ENCODE results near the gene SNN.

The SNN gene

DNA sequence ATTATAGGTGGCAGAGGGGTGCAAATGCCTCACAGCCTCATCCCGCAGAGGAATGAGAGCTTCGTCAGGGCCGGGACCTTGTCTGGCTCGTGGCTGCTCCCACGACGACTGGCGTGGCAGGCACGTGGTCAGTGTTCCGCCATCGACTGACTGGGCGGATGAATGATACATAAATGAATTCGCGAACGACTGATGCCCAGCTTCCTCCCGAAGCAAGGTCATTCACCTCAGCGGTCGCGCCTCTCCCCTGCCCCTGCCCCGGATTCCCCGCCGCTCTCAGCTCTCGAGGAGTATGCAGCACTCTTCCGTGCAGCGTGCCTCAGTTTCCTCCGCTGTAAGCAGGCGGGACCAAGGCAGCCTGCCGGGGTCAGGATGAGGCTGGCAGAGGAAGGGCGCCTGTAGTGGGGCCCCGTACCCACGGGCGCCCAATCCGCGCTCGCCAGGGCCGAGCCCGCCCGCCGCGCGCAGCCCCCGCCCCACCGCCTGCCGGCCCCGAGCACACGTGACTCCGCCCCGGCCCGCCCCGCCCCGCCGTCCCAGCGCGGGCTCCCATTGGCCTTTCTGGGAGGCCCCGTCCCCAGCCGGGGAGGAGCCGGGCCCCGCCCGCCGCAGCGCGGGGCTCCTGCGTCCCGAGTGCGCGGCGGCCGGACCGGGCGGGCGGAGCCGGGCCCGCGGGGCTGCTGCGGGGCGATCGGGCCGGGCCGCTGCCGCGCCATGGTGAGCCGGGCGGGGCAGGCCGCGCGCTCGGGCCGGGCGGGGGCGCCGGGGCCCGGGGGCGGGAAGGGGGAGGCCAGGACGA lies at the start of gene SNN:
SNN (plus strand) TSS at position 632 of the 799 bp plus-strand sequence. CDS start 7,605 bp downstream, outside the sequence.
- no peaks in the 10 kb centered on the region for H3K27me3 ChIP-seq (ENCODE audit: control insufficient read depth in 5 of 5, insufficient read depth in 4 of 5, low read length in 5 of 5)
- H3K4me1 ChIP-seq (ENCODE audit: control insufficient read depth in 5 of 5, insufficient read depth in 5 of 5, low read length in 5 of 5) = peaks cover 11 to 67% (median 59%) of the 10 kb centered on the region in 5 donors
- H3K9me3 ChIP-seq (ENCODE audit: control insufficient read depth in 5 of 5, low read length in 5 of 5) = no peaks in the 10 kb centered on the region

DNA sequence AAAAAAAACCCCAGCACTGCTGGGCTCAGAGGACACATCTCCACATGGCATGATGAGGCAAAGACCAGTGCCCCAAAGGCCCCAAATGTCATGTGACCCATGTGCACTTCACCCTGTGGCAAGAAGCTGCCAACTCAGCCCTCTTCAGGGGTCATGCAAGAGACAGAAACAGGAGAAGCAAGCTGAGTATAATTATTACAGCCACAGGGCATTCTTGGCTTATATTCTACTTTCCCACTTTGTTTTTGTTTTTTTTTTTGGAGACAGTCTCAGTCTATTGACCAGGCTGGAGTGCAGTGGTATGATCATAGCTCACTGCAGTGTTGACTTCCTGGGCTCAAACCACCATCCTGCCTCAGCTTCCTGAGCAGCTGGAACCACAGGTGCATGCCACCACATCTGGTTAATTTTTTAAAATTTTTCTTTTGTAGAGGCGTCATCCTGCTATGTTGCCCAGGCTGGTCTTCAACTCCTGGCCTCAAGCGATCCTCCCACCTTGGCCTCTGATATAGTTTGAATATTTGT lies 48.9 kb upstream of the SNN start:
- Histone ChIP-seq H3K4me3 (ENCODE audit: low read depth in 1 of 5, low read length in 5 of 5) (no peak overlapping the region), H3K27me3 (ENCODE audit: control insufficient read depth in 5 of 5, insufficient read depth in 4 of 5, low read length in 5 of 5) (no peaks in the 10 kb centered on the region), H3K36me3 (ENCODE audit: control insufficient read depth in 5 of 5, insufficient read depth in 5 of 5, low read length in 5 of 5) (no peaks in the 10 kb centered on the region), H3K27ac (ENCODE audit: low read depth, low read length) (no peak overlapping the region), H3K4me1 (ENCODE audit: control insufficient read depth in 5 of 5, insufficient read depth in 5 of 5, low read length in 5 of 5) (peaks cover 0 to 20% (median 14%) of the 10 kb centered on the region in 5 donors), H3K9ac (ENCODE audit: low read length in 5 of 5) (no peak overlapping the region), H3K9me3 (ENCODE audit: control insufficient read depth in 5 of 5, low read length in 5 of 5) (no peaks in the 10 kb centered on the region)

More for the DNA sequence above, at the start of gene SNN:
- peak within 1 kb of the TSS; percentile 73 to 90 (median 86) for H3K4me3 ChIP-seq (ENCODE audit: low read depth in 1 of 5, low read length in 5 of 5)
- H3K27ac ChIP-seq (ENCODE audit: low read depth, low read length) = peak within 1 kb of the TSS; percentile 94
- H3K36me3 ChIP-seq (ENCODE audit: control insufficient read depth in 5 of 5, insufficient read depth in 5 of 5, low read length in 5 of 5) = peaks cover 0 to 5% (median 0%) of the 10 kb centered on the region in 5 donors
- peak within 1 kb of the TSS; percentile 19 to 89 (median 85) for H3K9ac ChIP-seq (ENCODE audit: low read length in 5 of 5)

DNA sequence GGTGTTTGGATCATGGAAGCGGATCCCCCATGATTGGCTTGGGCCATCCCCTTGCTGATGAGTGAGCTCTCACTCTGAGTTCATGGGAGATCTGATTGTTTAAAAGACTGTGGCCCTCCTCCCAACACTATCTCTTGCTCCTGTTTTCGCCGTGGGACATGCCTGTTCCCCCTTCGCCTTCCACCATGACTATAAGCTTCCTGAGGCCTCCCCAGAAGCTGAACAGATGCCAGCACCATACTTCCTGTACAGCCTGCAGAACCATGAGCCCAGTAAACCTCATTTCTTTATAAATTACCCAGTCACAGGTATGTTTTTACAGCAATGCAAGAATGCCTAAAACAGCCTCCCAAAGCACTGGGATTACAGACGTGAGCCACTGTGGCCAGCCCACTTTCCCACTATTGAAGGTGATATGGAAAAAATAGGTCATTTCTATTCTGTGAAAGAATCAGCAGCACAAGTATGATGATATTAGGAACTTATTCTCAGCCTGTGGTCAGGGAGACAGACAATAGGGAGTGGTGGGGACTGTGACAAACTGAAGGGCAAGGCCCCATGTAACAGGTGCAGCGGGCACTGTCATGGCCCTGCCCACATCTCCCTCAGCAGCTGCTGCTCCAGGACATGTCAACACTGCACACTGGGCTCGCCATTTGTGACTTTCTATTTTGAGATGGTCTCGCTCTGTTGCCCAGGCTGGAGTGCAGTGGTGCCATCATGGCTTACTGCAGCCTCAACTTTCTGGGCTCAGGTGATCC lies 47.8 kb upstream of the SNN start:
- no peaks in the 10 kb centered on the region for H3K9me3 ChIP-seq (ENCODE audit: control insufficient read depth in 5 of 5, low read length in 5 of 5)
- H3K4me1 ChIP-seq (ENCODE audit: control insufficient read depth in 5 of 5, insufficient read depth in 5 of 5, low read length in 5 of 5) = peaks cover 0 to 31% (median 15%) of the 10 kb centered on the region in 5 donors
- H3K36me3 ChIP-seq (ENCODE audit: control insufficient read depth in 5 of 5, insufficient read depth in 5 of 5, low read length in 5 of 5) = no peaks in the 10 kb centered on the region
- H3K27me3 ChIP-seq (ENCODE audit: control insufficient read depth in 5 of 5, insufficient read depth in 4 of 5, low read length in 5 of 5) = no peaks in the 10 kb centered on the region
- H3K9ac ChIP-seq (ENCODE audit: low read length in 5 of 5) = no peak overlapping the region
- no peak overlapping the region for H3K4me3 ChIP-seq (ENCODE audit: low read depth in 1 of 5, low read length in 5 of 5)
- no peak overlapping the region for H3K27ac ChIP-seq (ENCODE audit: low read depth, low read length)

DNA sequence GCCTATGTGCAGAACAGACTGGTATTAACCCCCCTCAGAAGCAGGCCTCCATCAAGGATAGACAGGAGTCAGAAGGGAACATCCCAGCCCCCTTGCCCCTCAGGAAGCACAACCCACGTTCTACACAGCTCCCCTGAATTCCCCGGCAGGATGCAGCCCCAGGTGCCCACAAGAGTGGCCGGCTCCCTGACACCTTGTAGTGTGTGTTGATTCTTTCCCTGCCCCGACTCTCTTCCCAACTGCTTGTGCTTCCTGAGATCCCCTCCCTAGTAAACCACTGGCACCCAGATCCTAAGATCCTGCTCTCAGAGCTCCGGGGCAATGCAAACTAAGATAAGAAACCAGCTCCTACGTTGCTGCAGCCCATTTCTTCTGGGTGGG lies 46.7 kb upstream of the SNN start:
- peak overlapping the region in 2 of 5 donors; percentile 27 to 42 for H3K4me3 ChIP-seq (ENCODE audit: low read depth in 1 of 5, low read length in 5 of 5)
- no peaks in the 10 kb centered on the region for H3K9me3 ChIP-seq (ENCODE audit: control insufficient read depth in 5 of 5, low read length in 5 of 5)
- no peak overlapping the region for H3K9ac ChIP-seq (ENCODE audit: low read length in 5 of 5)
- peaks cover 0 to 34% (median 15%) of the 10 kb centered on the region in 5 donors for H3K4me1 ChIP-seq (ENCODE audit: control insufficient read depth in 5 of 5, insufficient read depth in 5 of 5, low read length in 5 of 5)
- H3K36me3 ChIP-seq (ENCODE audit: control insufficient read depth in 5 of 5, insufficient read depth in 5 of 5, low read length in 5 of 5) = no peaks in the 10 kb centered on the region
- no peaks in the 10 kb centered on the region for H3K27me3 ChIP-seq (ENCODE audit: control insufficient read depth in 5 of 5, insufficient read depth in 4 of 5, low read length in 5 of 5)
- H3K27ac ChIP-seq (ENCODE audit: low read depth, low read length) = no peak overlapping the region

DNA sequence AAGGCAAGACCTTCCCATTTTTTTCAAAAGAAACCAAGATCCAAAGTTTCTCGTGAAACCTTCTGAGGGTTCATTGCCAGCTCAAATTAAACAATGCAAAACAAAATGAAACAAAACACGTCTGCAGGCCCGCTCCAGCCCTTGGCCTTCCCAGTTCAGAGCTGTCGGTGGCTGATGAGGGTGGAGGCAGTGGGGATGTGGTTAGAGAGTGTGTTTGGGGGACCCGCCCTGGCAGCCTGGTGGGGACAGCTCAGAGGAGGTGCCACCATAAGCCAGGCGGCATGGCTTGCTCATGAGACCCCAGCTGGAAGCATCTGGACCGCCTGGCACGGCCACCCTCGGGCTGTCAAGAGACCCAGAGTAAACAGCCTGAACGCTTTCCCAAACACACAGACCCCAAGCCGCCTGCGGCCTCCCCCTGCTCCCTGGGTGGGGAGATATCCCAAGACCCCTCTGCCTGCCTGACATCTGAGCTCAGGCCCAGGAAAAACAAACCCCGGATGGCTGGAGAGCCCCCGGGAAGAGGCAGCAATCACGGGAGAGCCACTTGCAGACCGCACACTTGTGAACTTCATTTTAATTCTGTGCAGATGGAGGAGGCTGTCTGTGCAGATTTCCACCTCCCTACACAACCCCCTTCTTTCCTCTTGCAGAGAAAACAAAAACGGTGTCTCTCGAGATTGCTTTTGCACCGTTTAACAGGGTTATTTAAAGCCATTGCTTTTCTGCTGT lies 46.2 kb upstream of the SNN start:
- Histone ChIP-seq H3K27me3 (ENCODE audit: control insufficient read depth in 5 of 5, insufficient read depth in 4 of 5, low read length in 5 of 5) (no peaks in the 10 kb centered on the region), H3K4me3 (ENCODE audit: low read depth in 1 of 5, low read length in 5 of 5) (peak overlapping the region in 2 of 5 donors; percentile 27 to 42), H3K36me3 (ENCODE audit: control insufficient read depth in 5 of 5, insufficient read depth in 5 of 5, low read length in 5 of 5) (no peaks in the 10 kb centered on the region), H3K9me3 (ENCODE audit: control insufficient read depth in 5 of 5, low read length in 5 of 5) (no peaks in the 10 kb centered on the region), H3K27ac (ENCODE audit: low read depth, low read length) (no peak overlapping the region), H3K4me1 (ENCODE audit: control insufficient read depth in 5 of 5, insufficient read depth in 5 of 5, low read length in 5 of 5) (peaks cover 0 to 34% (median 15%) of the 10 kb centered on the region in 5 donors), H3K9ac (ENCODE audit: low read length in 5 of 5) (no peak overlapping the region)

DNA sequence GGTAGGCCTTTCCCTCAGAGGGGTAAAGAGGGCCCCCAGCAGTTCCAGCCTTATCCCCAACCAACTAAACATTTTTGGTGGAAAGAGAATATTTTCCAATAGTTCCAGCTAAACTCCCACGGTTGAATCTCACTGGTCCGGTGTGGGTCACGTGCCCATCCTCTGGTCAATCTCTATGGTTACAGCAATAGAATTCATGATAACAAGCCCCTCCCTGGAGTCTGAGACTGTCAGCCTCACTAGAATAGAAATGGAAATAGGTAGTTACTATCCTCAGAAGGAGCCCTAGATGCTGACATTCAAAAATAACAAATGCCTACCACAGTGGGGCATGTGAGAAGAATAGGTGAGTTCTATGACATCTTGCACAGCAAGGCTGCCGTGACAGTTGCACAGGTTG lies 44.0 kb upstream of the SNN start:
- no peaks in the 10 kb centered on the region for H3K9me3 ChIP-seq (ENCODE audit: control insufficient read depth in 5 of 5, low read length in 5 of 5)
- H3K4me3 ChIP-seq (ENCODE audit: low read depth in 1 of 5, low read length in 5 of 5) = no peak overlapping the region
- H3K36me3 ChIP-seq (ENCODE audit: control insufficient read depth in 5 of 5, insufficient read depth in 5 of 5, low read length in 5 of 5) = no peaks in the 10 kb centered on the region
- H3K9ac ChIP-seq (ENCODE audit: low read length in 5 of 5) = no peak overlapping the region
- no peak overlapping the region for H3K27ac ChIP-seq (ENCODE audit: low read depth, low read length)
- H3K27me3 ChIP-seq (ENCODE audit: control insufficient read depth in 5 of 5, insufficient read depth in 4 of 5, low read length in 5 of 5) = no peaks in the 10 kb centered on the region
- H3K4me1 ChIP-seq (ENCODE audit: control insufficient read depth in 5 of 5, insufficient read depth in 5 of 5, low read length in 5 of 5) = peaks cover 0 to 31% (median 14%) of the 10 kb centered on the region in 5 donors

DNA sequence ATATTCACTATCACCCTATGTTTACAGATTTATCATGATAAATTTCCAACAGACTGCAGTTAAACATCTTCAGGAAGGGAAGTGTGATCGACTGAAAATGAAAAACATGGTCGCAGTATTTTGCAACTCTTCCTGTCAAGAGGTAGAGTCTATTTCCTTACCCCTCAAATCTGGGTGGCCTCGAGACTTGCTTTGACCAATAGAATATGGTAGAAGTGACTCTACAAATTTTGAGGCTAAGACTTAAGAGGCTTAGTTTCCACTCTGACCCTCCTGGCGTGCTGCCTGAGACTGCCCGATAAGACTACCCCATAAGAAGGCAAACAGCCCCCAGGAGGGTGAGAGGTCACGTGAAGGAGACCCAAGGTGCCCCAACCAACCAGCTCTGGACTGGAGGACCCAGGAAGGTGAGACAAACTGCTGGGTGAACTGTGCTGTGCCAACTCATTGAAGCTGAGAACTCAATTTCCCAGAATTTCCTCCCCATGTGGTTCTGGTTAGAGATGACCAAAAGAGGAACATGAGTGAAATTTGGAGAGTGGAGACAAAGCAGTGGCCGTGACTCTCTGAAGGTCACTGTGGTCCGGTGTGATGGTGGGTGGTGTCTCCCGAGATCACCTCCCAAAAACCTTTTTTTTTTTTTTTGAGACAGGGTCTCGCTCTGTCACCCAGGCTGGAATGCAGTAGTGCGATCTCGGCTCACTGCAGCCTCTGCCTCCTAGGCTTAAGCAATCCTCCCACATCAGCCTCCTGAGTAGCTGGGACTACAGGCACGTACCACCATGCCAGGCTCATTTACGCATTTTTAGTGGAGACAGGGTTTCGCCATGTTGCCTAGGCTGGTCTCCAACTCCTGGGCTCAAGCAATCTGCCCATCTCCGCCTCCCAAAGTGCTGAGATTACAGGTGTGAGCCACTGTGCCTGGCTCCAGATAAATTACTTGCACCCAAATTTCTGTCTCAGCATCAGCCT lies 43.3 kb upstream of the SNN start:
- Histone ChIP-seq H3K4me1 (ENCODE audit: control insufficient read depth in 5 of 5, insufficient read depth in 5 of 5, low read length in 5 of 5) (peaks cover 0 to 34% (median 13%) of the 10 kb centered on the region in 5 donors), H3K4me3 (ENCODE audit: low read depth in 1 of 5, low read length in 5 of 5) (no peak overlapping the region), H3K9ac (ENCODE audit: low read length in 5 of 5) (no peak overlapping the region), H3K27me3 (ENCODE audit: control insufficient read depth in 5 of 5, insufficient read depth in 4 of 5, low read length in 5 of 5) (no peaks in the 10 kb centered on the region), H3K27ac (ENCODE audit: low read depth, low read length) (no peak overlapping the region), H3K9me3 (ENCODE audit: control insufficient read depth in 5 of 5, low read length in 5 of 5) (no peaks in the 10 kb centered on the region), H3K36me3 (ENCODE audit: control insufficient read depth in 5 of 5, insufficient read depth in 5 of 5, low read length in 5 of 5) (no peaks in the 10 kb centered on the region)

DNA sequence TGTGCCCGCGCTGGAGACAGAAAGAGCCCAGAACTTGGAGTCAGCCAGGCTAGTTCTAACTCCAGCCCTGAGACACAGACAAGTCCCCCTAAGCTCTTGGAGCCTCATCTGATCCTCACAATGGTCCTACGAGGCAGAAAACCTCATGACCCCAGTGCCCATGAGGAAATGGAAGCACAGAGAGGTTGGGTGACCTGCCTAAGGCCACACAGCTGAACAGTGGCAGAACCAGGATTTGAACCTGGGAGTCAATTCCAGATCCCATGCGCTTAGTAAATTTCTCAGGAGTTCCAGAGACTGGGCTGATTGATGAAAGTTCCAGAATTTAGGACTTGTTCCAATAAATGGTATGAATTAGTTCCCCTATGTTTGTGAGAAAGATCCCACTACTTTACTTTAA lies 42.5 kb upstream of the SNN start:
- Histone ChIP-seq H3K9ac (ENCODE audit: low read length in 5 of 5) (no peak overlapping the region), H3K27me3 (ENCODE audit: control insufficient read depth in 5 of 5, insufficient read depth in 4 of 5, low read length in 5 of 5) (no peaks in the 10 kb centered on the region), H3K9me3 (ENCODE audit: control insufficient read depth in 5 of 5, low read length in 5 of 5) (no peaks in the 10 kb centered on the region), H3K4me3 (ENCODE audit: low read depth in 1 of 5, low read length in 5 of 5) (no peak overlapping the region), H3K36me3 (ENCODE audit: control insufficient read depth in 5 of 5, insufficient read depth in 5 of 5, low read length in 5 of 5) (no peaks in the 10 kb centered on the region), H3K4me1 (ENCODE audit: control insufficient read depth in 5 of 5, insufficient read depth in 5 of 5, low read length in 5 of 5) (peaks cover 0 to 43% (median 19%) of the 10 kb centered on the region in 5 donors), H3K27ac (ENCODE audit: low read depth, low read length) (no peak overlapping the region)

Data from subcutaneous abdominal adipose tissue (tissue), 5 donors.